Measurements from ENCODE around the gene HNRNPH2. TPM values are rescaled to one million over a fixed set of nuclear protein-coding genes. Genes with fewer than 3 reads are reported as not detected.
A peak's percentile ranks its signal among the peaks of the same experiment; 100 is the strongest.

HNRNPH2 gene
- total and polyA plus RNA-seq, 12 donors: 44.3 to 182 (median 69.9) TPM

DNA sequence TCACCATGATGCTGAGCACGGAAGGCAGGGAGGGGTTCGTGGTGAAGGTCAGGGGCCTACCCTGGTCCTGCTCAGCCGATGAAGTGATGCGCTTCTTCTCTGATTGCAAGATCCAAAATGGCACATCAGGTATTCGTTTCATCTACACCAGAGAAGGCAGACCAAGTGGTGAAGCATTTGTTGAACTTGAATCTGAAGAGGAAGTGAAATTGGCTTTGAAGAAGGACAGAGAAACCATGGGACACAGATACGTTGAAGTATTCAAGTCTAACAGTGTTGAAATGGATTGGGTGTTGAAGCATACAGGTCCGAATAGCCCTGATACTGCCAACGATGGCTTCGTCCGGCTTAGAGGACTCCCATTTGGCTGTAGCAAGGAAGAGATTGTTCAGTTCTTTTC lies 4.0 kb downstream of the HNRNPH2 start:
- DNase-seq: no peak
- 72 to 77% (median 75%) methylated on average over 10 of the region's 10 CpGs for WGBS, 4 donors
- peaks cover 0 to 8% of the 10 kb centered on the region in 2 donors for H3K36me3 ChIP-seq (replicated peaks in 1 of 2)
- no peaks in the 10 kb centered on the region for H3K9me3 ChIP-seq (replicated peaks in 1 of 3)
- peak overlapping the region in 1 of 5 donors; percentile 25 for H3K27ac ChIP-seq
- no peaks in the 10 kb centered on the region for H3K27me3 ChIP-seq
- peaks cover 0 to 24% of the 10 kb centered on the region in 2 donors for H3K4me1 ChIP-seq (replicated peaks in 1 of 2)
- H3K4me3 ChIP-seq: no peak overlapping the region
- intact Hi-C loops (cut with DNase I): loop anchor here in 1 of 2 donors (10.0 kb wide), 2 partner anchors 183 to 393 kb away; no protein-coding TSS in a partner anchor
- TF ChIP-seq, protein P1, sequence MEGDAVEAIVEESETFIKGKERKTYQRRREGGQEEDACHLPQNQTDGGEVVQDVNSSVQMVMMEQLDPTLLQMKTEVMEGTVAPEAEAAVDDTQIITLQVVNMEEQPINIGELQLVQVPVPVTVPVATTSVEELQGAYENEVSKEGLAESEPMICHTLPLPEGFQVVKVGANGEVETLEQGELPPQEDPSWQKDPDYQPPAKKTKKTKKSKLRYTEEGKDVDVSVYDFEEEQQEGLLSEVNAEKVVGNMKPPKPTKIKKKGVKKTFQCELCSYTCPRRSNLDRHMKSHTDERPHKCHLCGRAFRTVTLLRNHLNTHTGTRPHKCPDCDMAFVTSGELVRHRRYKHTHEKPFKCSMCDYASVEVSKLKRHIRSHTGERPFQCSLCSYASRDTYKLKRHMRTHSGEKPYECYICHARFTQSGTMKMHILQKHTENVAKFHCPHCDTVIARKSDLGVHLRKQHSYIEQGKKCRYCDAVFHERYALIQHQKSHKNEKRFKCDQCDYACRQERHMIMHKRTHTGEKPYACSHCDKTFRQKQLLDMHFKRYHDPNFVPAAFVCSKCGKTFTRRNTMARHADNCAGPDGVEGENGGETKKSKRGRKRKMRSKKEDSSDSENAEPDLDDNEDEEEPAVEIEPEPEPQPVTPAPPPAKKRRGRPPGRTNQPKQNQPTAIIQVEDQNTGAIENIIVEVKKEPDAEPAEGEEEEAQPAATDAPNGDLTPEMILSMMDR (IDR thresholded peaks at IDR 0.05): no peak
- no peak for TF ChIP-seq POLR2A (IDR thresholded peaks at IDR 0.05)

DNA sequence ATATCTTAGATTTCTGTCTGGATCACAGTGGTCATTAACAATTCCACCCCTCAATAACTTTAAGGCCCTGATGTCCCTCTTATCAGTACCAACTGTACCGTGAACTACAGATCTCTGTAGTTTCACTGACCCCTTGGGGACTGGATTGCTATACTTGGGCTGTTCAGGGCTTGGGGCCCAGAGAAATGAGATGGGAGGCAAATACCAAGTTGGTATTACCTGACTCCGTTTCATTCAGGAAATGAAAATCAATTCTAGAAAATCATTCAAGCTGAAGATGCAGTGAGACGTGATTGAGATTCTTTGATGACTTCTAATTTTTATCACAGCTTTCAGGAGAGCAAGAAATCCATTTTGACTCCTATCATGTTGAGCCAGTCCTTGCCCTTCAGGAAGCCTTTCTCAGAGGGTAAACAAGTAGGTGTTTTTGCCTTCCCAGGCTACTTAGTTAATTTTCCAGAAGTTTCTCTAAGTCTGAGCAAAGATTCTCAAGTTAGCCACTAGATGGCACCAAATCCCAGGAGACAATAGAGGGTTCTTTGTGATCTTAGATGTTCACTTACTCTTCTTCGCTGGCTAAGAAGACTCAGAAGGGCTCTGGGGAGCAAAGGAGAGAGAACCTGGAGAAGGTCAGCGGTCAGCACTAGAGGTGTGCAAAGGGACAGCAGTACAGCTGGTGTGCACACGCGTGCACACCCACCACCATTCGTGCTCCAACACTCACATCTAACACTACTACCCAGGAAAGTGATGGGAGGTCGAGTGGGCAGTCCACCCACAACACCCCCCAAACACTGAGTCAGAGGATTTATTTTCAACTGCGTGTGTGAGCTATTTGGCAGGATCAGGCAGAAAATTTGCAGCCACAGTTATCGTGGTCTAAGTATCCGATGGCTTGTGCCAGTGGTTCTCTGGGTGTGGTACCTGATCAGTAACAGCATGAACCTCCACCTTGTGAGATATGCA lies 7.4 kb downstream of the HNRNPH2 start:
- TF ChIP-seq, protein P1 (IDR thresholded peaks at IDR 0.05): peak; percentile 44 to 86 (median 69)
- no peak for TF ChIP-seq POLR2A (IDR thresholded peaks at IDR 0.05)
- peak in 5 of 7 donors; percentile 15 to 55 (median 39) for DNase-seq
- Histone ChIP-seq H3K4me3 (no peak overlapping the region), H3K27ac (peak overlapping the region in 2 of 5 donors; percentile 55 to 57), H3K4me1 (replicated peaks in 1 of 2) (peaks cover 0 to 19% of the 10 kb centered on the region in 2 donors), H3K36me3 (replicated peaks in 1 of 2) (peaks cover 0 to 8% of the 10 kb centered on the region in 2 donors), H3K9me3 (replicated peaks in 1 of 3) (no peaks in the 10 kb centered on the region), H3K27me3 (no peaks in the 10 kb centered on the region)
- intact Hi-C loops (cut with DNase I): loop anchor here in 1 of 2 donors (10.0 kb wide), 2 partner anchors 179 to 389 kb away; no protein-coding TSS in a partner anchor
- WGBS, 4 donors: 25 to 44% (median 34%) methylated on average over 3 to 12 of the region's 12 CpGs

DNA sequence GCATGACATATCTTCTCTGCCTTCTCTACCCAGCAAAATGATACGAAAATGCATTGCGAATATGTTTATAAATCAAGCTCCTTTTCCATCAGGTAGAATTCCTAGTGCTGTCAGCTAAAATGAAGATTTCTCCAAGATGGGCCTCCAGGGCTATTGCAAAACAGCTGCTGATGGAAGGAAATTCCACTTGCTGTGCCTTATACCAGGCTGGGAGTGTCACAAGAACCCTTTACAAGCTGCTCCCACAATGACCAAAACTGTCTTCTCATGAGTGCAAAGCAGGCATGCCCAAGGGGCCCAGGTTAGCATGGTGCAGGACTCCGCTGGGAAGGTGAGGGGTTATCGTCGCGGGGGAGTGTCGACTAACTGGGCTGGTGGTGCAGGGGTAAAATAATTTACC lies 8.7 kb downstream of the HNRNPH2 start:
- WGBS, 4 donors: 69 to 89% (median 82%) methylated on average over 7 of the region's 7 CpGs
- no peak for TF ChIP-seq POLR2A (IDR thresholded peaks at IDR 0.05)
- TF ChIP-seq, protein P1 (IDR thresholded peaks at IDR 0.05): no peak
- Histone ChIP-seq H3K36me3 (replicated peaks in 1 of 2) (peaks cover 0 to 8% of the 10 kb centered on the region in 2 donors), H3K27ac (no peak overlapping the region), H3K4me1 (replicated peaks in 1 of 2) (peaks cover 0 to 8% of the 10 kb centered on the region in 2 donors), H3K27me3 (no peaks in the 10 kb centered on the region), H3K9me3 (replicated peaks in 1 of 3) (no peaks in the 10 kb centered on the region), H3K4me3 (no peak overlapping the region)
- intact Hi-C loops (cut with DNase I): loop anchor here in 1 of 2 donors (10.0 kb wide), 2 partner anchors 178 to 388 kb away; no protein-coding TSS in a partner anchor
- DNase-seq: no peak

DNA sequence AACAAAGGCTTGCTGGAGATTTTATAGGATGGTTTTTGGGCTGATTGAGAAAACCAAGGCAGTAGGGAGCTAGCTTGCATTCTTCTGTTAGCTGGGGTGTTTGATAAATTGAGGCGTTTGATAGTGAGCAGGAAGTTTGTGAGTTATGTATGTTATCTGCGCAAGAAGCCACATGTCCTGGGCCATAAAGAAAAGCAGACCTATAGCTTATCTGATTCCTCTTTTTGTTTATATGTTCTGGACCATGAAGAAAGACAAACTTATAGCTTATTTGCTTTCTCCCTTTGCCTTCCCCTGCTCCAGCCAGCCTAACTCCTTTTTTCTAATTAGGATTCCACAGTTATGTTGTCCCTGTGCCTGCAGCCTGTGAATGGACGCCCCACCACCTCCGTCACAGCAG lies 9.2 kb downstream of the HNRNPH2 start:
- no peaks in the 10 kb centered on the region for H3K27me3 ChIP-seq
- peak overlapping the region in 3 of 5 donors; percentile 90 to 94 (median 91) for H3K27ac ChIP-seq
- intact Hi-C loops (cut with DNase I): loop anchor here in 1 of 2 donors (10.0 kb wide), 2 partner anchors 178 to 388 kb away; no protein-coding TSS in a partner anchor
- WGBS, 4 donors: 53 to 72% (median 69%) methylated on average over 4 of the region's 4 CpGs
- H3K4me1 ChIP-seq (replicated peaks in 1 of 2): peaks cover 0 to 6% of the 10 kb centered on the region in 2 donors
- no peak for DNase-seq
- H3K36me3 ChIP-seq (replicated peaks in 1 of 2): peaks cover 0 to 7% of the 10 kb centered on the region in 2 donors
- TF ChIP-seq, protein P1 (IDR thresholded peaks at IDR 0.05): no peak
- no peak for TF ChIP-seq POLR2A (IDR thresholded peaks at IDR 0.05)
- H3K4me3 ChIP-seq: no peak overlapping the region
- no peaks in the 10 kb centered on the region for H3K9me3 ChIP-seq (replicated peaks in 1 of 3)

All from adrenal gland (tissue), 12 donors.